ENCODE measurements around the gene ARSK.

Gene ARSK, protein sequence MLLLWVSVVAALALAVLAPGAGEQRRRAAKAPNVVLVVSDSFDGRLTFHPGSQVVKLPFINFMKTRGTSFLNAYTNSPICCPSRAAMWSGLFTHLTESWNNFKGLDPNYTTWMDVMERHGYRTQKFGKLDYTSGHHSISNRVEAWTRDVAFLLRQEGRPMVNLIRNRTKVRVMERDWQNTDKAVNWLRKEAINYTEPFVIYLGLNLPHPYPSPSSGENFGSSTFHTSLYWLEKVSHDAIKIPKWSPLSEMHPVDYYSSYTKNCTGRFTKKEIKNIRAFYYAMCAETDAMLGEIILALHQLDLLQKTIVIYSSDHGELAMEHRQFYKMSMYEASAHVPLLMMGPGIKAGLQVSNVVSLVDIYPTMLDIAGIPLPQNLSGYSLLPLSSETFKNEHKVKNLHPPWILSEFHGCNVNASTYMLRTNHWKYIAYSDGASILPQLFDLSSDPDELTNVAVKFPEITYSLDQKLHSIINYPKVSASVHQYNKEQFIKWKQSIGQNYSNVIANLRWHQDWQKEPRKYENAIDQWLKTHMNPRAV

DNA sequence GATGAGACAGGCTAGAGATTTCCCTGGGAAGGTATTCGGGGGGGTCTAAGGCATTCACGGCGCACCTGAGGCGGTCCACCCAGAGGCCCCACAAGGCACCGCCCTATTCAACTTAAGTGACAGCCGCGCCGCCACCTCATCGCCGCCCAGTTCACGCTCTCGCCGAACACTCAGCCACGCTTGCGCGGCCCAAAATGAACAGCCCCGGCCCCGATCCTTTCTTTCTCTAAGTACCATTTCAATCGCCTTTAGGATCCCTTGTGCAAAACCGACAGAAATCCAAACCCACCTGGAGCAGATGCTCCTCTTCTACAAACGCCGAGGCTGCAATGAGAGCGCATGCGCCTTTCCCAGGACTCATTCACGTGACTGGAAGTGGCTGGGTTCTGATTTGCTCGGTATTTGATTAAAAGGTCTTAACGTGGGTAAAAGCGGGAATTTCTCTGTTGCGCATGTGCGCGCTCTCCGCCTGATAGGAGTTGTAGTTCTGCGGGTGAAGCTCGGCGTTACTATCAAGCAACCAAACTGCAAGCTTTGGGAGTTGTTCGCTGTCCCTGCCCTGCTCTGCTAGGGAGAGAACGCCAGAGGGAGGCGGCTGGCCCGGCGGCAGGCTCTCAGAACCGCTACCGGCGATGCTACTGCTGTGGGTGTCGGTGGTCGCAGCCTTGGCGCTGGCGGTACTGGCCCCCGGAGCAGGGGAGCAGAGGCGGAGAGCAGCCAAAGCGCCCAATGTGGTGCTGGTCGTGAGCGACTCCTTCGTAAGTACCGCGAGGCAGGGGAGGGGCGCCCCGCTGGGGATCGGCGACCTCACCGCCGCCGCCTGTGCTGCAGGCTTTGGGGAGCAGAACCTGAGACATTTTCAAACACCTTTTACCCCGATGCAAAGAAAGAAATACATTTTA lies at the start of gene ARSK, which contains the start of gene SKIC3:
TSS of gene ARSK (plus strand) at position 455 of the 902 bp plus-strand sequence. CDS start at position 633, 178 bp downstream.
TSS of gene SKIC3 (minus strand) at position 331 of the 902 bp plus-strand sequence. CDS start 7,827 bp downstream, outside the sequence.
- in situ Hi-C loops (cut with MboI; ENCODE audit: low sequenced_read_pairs) = no loop called here

DNA sequence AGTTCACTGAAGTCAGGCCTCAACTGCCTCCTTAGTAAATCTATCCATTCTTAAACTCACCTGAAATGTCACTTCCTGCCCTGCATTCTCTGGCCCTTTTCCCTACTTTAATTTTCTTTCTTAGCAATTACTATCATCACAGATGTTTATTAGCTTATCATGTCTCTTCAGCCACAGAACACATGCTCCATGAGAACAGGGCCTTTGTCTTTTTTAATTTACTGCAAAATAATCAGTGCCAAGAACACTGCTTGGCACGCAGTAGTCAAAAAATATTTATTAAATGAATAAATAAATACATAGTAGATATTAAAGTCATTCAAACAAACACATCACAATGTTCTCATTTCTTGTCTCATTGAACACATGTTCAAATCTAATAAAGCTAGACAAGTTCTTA lies 46.4 kb upstream of the ARSK start:
- in situ Hi-C loops (cut with MboI; ENCODE audit: low sequenced_read_pairs) = no loop called here

DNA sequence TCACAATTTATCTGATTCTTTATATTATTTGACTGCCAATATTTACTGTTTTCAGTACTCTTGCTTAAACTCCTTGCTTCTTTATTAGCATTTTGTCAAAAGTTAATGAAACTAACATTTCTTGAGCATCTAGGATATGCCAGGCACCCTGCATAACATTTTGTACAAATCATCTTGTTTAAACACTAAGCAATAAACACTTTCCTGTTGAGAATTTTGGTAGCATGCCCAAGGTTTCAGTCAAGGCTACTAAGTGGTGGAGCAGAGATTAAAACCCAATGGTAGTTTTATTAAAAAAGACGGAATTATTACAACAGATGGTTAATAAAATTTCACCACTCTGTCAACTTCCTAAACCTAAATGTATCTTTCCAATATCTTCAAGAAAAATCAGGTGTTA lies 43.3 kb upstream of the ARSK start:
- in situ Hi-C loops (cut with MboI; ENCODE audit: low sequenced_read_pairs) = no loop called here

DNA sequence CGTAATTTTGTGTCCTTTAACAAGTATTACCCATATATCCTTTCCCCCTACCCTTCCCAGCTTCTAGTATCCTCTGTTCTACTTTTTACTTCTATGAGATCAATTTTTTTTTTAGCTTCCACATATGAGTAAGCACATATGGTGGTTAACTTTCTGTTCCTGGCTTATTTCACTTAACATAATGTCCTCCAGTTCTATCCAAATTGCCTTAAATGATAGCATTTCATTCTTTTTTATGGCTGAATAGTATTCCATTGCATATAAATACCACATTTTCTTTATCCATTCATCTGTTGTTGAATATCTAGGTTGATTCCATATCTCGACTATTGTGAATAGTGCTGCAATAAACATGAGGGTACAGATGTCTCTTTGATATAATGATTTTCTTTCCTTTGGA lies 36.5 kb upstream of the ARSK start:
- in situ Hi-C loops (cut with MboI; ENCODE audit: low sequenced_read_pairs) = no loop called here

DNA sequence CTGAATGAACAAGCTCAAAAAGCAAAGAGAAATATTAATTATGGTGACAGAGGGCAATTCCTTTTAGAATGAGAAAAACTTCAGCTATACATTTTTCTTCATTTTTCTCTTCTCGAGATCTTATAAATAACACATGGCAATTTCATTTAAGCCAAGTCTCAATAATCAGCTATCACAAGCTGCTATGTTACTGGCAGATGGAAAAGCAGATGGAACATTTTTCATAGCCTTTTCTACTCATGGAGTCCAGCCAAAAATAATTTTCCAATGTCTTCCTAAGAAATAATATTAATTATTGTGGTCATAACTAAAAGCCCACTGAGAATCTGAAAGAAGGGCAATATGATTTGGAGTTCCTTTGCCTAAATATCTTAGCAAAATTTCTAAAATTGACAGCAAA lies 35.8 kb upstream of the ARSK start:
- in situ Hi-C loops (cut with MboI; ENCODE audit: low sequenced_read_pairs) = no loop called here

DNA sequence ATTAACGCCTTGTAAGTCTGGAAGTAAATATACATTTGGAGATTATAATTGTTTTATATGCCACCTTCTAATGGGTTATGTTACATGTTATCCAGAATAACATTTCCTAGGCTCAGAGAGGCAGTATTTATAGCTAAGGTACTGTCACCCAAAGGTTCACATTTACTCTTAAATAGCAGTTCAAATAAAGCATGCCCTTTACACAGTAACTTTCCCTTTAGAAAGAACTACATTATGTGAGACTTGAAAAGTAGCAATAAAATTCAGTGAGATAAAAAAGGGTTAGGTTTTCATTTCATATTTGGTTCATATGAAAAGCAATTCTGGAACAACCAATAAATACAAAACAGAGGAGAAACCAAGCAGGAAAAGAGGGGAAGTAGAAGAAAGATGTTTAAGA lies 35.2 kb upstream of the ARSK start:
- in situ Hi-C loops (cut with MboI; ENCODE audit: low sequenced_read_pairs) = no loop called here

DNA sequence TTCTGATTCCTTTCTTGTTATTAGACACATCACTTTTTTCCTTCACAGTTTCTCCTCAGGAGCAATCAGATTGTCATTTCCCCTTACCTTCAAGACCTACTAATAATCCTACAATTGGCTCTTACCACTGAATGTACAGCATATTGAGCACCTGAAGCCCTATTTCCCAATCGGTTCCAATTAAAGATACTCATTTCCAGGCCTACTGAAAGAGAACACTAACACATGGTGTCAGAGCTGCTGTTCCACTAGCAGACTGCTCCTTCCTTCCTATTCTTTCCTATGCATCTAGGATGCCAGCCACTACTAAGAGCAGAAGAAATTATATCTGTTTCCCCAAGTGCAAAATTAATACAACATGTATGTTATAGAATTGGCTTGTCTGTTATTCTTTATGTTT lies 34.7 kb upstream of the ARSK start:
- in situ Hi-C loops (cut with MboI; ENCODE audit: low sequenced_read_pairs) = no loop called here

DNA sequence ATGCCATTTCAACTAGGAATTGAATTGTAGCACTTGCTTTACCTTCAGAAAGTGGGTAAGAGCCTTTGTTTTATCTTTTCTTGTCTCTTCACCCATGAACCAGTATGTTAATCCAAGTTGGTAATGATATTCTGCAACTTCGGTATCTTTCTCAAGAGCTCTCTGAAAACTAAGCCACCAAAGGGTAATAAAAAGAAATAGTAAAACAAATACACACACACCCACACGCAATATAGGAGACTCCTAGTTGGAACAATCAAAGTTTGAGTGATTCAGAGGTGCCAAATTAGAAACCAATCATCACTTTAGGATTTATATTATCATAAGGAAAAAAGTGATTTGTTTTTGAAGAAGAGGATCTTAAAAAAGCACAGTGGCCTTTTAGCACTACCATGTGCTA lies 30.5 kb upstream of the ARSK start:
- in situ Hi-C loops (cut with MboI; ENCODE audit: low sequenced_read_pairs) = no loop called here

DNA sequence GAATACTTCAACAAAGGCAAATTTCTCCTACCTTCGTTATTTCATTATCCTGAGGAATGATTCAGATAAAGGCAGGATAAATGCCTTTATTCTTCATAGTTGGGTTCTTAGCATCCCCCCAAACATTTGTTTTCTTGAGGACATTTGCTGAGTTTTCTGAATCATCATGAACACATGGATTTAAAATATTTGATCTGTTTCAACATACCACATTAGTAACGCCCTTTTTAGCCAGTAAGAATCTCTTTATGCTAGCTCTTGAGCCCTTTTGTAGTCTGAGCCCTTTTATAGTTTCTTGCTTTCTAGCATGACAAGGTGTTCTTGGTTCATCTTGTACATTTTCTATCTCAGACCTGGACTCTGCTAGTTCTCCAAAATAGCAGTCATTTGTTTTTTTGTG lies 28.0 kb upstream of the ARSK start:
- in situ Hi-C loops (cut with MboI; ENCODE audit: low sequenced_read_pairs) = no loop called here

DNA sequence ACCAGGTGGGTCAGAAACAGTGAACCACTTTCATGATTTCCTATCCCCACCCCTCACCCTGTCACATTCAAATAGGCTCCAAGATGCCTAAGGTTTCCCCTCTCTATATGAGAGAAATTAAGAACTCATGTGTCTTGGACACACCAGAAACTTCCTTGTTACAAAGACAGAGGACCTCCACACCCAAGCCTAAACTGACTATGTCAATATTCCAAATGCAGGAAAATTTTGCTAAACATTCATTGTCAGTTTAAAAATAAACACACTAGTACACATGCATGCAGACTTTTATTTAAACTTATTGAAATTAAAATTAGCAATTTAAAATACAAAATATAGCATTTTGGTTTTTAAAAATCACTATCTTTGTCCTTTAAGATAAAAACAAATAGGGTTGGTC lies 26.3 kb upstream of the ARSK start:
- in situ Hi-C loops (cut with MboI; ENCODE audit: low sequenced_read_pairs) = no loop called here

DNA sequence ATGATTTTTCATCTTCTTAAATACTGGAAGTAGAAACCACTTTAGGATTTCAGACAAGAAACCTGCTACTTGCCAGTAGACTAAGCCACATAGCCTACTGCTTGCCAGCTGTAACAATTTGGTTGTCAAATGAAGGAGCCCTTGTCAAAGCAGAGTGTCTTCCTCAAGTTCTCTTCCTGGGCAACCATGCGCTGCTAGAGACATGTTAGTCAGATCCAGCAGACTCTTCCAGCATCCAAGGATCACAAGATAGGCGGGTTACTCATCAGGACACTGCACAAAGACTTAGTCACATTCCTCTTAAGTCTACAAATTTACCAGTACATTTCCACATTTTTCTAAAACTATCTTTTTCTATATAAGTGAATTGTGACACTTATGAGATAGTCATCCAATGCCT lies 24.5 kb upstream of the ARSK start:
- in situ Hi-C loops (cut with MboI; ENCODE audit: low sequenced_read_pairs) = no loop called here

DNA sequence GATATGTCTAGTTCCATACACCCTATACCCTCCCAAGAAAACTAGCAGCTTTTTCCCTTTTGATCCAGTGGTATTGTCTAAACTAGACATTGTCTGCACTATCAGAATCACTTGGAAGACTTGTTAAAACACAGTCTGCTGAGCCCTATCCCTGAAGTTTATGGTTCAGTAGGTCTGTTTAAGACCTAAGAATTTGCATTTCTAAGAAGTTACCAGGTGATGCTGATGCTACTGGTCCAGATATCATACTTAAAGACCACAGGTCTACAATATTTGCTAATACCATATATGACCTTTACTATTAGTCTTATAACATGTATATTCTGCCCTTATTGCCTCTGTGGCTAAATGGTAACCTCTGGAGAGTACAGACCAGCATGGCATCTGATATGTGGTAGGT lies 23.4 kb upstream of the ARSK start:
- in situ Hi-C loops (cut with MboI; ENCODE audit: low sequenced_read_pairs) = no loop called here

DNA sequence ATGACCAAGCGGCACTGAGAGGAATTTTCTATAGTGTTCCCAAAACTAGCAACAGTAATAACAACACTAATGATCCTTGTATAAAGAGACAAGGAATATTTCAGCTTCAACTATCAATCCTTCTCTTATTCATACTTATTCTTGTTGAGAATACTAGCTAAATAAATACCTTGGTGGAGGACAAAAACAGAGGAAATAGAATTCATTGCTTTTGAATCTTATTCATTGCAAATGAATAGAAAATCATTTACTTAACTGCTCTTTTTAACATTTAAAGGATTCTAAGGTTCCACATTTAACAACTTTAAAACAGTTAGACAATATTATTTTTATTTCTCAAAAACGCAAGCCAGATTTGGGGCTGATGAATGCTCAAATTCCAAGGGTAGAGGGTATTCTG lies 22.5 kb upstream of the ARSK start:
- in situ Hi-C loops (cut with MboI; ENCODE audit: low sequenced_read_pairs) = no loop called here

DNA sequence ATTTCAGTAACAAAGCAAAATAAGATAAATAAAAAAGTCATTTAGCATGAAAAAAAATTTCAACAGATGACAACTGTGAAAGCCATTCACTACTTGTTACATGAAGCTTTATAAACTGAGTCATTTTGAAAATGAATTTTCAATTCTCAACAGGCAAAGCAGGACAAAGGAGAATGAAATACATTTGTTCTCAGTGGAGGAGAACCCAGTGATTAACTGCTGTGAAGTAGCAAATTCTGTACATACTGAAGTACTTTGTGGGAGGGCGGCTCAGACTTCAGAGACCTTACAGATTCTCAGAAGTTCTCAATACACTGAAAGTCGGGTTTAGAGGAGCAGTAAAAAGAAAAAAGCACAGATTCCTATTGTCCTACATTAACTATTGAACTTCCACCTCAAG lies 21.8 kb upstream of the ARSK start:
- in situ Hi-C loops (cut with MboI; ENCODE audit: low sequenced_read_pairs) = no loop called here

DNA sequence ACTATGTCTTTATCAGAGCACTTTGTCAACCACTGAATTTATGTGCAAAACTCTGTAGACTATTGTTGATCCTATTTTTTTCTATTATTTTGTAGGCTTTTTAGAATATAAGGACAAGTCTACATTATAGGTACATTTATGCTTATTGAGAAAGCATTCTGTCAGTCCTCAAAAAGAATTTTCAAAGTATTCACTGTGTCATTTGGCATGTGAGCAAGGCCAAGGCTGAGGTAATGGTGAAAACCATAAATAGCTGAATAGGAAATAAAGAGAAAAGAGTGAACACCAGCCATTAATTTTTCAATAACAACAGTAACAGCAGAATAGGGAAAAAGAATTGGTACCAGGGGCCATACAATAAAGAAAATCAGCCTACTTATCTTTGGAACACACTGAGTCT lies 21.1 kb upstream of the ARSK start:
- in situ Hi-C loops (cut with MboI; ENCODE audit: low sequenced_read_pairs) = no loop called here

DNA sequence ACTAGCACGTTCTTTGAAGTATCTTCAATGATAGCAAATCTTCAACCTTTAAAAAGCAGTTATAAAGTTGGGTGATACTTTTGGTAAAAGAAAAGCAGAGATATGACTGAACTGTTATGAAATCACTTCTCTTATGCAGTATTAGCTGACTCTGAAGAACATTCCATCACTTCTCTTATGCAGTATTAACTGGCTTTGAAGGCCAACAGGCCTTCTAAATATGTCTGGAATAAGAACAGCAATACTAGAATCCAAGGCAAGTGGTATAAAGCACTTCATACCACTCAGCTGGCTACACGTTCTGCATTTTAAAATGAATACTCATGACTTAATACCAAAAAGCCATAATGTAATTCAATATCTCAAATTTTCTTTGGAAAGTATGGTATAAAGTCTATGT lies 17.4 kb upstream of the ARSK start:
- in situ Hi-C loops (cut with MboI; ENCODE audit: low sequenced_read_pairs) = no loop called here

DNA sequence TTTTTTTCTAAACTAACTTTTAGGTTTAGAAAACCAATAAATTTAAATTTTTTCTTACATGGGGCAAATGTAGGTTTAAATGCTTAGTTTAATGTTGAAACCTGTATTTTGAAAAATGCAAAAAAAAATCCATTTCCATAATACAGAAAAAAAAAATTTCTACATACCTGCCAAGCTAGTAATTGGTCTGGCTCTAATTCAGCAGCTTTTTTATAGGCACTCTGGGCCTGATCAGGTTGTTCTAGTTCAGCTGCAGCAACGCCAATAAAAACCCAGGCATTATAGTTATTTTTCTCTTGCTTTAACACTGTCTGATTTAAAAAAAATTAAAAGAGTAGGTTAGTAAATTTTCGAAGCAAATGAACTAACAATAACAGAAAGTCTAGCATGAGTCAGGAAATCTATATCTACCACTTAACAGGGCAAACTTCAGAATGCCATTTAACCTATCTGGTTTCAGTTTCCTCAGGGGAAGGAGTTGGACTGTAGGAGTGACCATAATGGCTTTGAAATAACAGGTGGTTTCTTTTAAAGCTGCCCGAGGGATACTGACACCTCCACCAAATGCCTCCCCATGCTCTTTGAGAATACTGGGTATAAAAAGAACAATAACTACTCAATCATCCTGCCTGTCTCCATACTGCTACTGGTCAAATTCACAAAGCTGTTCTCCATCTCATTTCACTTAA lies 11.7 kb upstream of the ARSK start:
- in situ Hi-C loops (cut with MboI; ENCODE audit: low sequenced_read_pairs) = no loop called here

DNA sequence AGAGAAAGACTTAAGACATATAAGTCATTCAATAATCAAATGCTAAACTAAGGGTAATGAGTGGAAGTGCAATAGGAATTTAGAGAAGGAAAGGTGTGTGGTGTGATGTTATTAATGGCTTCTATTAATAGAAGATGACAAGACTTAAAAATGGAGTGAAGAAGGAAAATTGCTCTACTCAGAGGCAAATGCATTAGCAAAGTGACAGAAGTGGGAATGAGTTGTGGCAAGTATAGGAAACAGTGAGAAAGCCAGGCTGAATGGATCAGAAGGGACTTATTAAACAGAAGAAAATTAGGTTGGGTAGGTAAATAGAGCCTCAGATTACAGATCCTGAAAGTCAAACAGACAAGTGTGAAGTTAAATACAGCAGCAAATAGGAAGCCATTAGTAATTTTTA lies 5.9 kb upstream of the ARSK start:
- in situ Hi-C loops (cut with MboI; ENCODE audit: low sequenced_read_pairs) = no loop called here

DNA sequence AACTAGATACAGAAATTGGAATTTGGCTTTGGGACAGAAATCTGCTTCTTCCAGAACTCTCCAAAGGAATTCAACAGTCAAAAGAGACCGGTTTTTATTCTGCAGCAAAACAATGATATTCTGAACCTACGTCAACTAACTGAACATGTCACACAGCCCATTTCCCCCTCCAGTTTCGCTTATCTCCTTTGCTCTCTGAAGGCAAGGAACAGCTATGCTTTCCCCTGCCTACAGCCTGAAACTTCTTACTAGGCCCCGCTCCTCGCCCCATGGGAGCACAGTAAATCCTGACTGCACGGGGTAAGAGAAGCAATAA lies 612 bp upstream of the ARSK start:
- in situ Hi-C loops (cut with MboI; ENCODE audit: low sequenced_read_pairs) = no loop called here

DNA sequence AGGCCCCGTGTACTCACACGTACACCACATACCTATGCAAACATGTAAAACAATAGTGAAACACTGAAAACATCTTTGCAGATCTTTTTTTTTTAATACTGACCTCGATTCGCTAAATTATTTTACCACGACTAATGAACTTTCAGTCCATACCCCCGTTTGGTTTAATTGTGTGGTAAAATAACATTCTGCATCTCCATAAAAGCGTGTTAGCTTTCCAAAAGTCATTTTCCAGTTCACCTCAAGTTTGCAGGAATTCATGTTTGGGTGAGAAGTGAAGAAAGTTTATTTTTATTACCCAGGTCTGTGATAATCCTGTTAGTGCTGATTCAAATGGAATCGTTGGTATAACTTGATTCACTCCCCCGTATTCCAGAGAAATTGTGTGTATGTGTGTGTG lies 652 bp downstream of the ARSK start:
- in situ Hi-C loops (cut with MboI; ENCODE audit: low sequenced_read_pairs) = no loop called here

DNA sequence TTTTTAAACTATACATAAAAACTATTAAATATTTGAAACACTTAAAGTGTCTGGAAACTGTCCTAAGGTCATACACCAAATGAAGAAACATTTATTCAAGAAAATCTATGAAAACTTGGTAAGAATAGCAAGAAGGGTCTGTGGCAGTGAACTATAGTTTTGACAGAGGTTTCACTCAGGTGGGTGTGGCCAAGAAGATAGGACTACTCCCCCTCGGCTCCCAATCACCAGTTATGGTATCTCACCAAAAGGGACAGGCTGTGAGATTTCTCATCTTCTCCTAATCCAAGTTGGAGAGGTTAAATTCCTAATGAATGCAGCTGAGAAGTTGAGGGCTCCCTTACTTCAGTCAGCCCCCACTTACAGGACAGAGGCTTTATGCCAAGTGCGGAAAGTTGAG lies 2.9 kb downstream of the ARSK start:
- in situ Hi-C loops (cut with MboI; ENCODE audit: low sequenced_read_pairs) = no loop called here

Data from HL-60/S4 (cell line).